ENCODE data around the gene NACA.

The NACA gene

GRCh38 chr12:56687223-56688128, 37.6 kb downstream of the NACA start:
- DNase-seq, result no peak

GRCh38 chr12:56684745-56685359, 40.2 kb downstream of the NACA start:
- no peak for DNase-seq

GRCh38 chr12:56682323-56682722, 42.8 kb downstream of the NACA start:
- DNase-seq, result no peak

GRCh38 chr12:56679883-56680575, 45.1 kb downstream of the NACA start:
- DNase-seq, result no peak

GRCh38 chr12:56678852-56679251, 46.2 kb downstream of the NACA start:
- DNase-seq, result no peak

GRCh38 chr12:56677680-56678079, 47.4 kb downstream of the NACA start:
- no peak for DNase-seq

- no peak for DNase-seq
These were observed 48.1 kb downstream of the NACA start for GRCh38 chr12:56676851-56677580.

GRCh38 chr12:56671608-56672007, 53.5 kb downstream of the NACA start:
- DNase-seq, result no peak

- DNase-seq, result no peak
These were observed 54.3 kb downstream of the NACA start for GRCh38 chr12:56670836-56671235.

GRCh38 chr12:56668197-56668457, 57.0 kb downstream of the NACA start:
- DNase-seq, result no peak

Data from SHP77 treated with DMSO at 0.1 percent for 48 hours (cell line).